HepG2 (cell line): ENCODE measurements around the gene FOSB. TPM values are rescaled to one million over a fixed set of nuclear protein-coding genes. Genes with fewer than 3 reads are reported as not detected.

Experiments
- AHR ChIP-seq: IDR thresholded peaks from 2 replicates; pipeline ENCODE4 v1.6.1; 2018; ENCODE audit warnings: missing genetic modification reagents, missing compliant biosample characterization
- ARID4A ChIP-seq: sonication (generic); formaldehyde crosslinking; IDR thresholded peaks from 2 replicates; pipeline ENCODE4 v1.5.0; 2020; ENCODE audit warnings: mild to moderate bottlenecking, missing genetic modification reagents, borderline replicate concordance
- ATF3 ChIP-seq: sonication (generic); formaldehyde crosslinking; IDR thresholded peaks from 2 replicates; pipeline ENCODE4 v1.4.0; 2020; ENCODE audit warnings: missing genetic modification reagents
- CSRNP2 ChIP-seq: sonication (generic); formaldehyde crosslinking; conservative IDR thresholded peaks from 2 replicates; pipeline ENCODE4 v1.8.0; 2022; ENCODE audit warnings: low read depth, missing genetic modification reagents
- FOXC1 ChIP-seq: sonication (generic); formaldehyde crosslinking; IDR thresholded peaks from 2 replicates; pipeline ENCODE4 v1.8.0; 2022; ENCODE audit warnings: mild to moderate bottlenecking, missing genetic modification reagents, borderline replicate concordance
- GABPB1 ChIP-seq: IDR thresholded peaks from 2 replicates; pipeline ENCODE4 v1.6.1; 2016; ENCODE audit warnings: mild to moderate bottlenecking, missing genetic modification reagents, moderate library complexity, missing compliant biosample characterization
- HMG20B ChIP-seq: conservative IDR thresholded peaks from 2 replicates; pipeline ENCODE4 v1.6.1; 2016; ENCODE audit warnings: missing genetic modification reagents, missing compliant biosample characterization
- PTBP1 ChIP-seq: fragments of 200-400 bp; formaldehyde crosslinking; IDR thresholded peaks from 2 replicates; pipeline ENCODE4 v1.6.1; 2018; ENCODE audit warnings: low read length, low read depth; ENCODE audit not compliant: poor library complexity, severe bottlenecking
- TBP ChIP-seq: sonication (generic); formaldehyde crosslinking; IDR thresholded peaks from 2 replicates; pipeline ENCODE4 v1.5.0; 2020; ENCODE audit warnings: missing genetic modification reagents
- ZFP62 ChIP-seq: sonication (generic); formaldehyde crosslinking; IDR thresholded peaks from 2 replicates; pipeline ENCODE4 v1.4.0; 2020; ENCODE audit warnings: missing genetic modification reagents
- ZNF18 ChIP-seq: sonication (generic); formaldehyde crosslinking; IDR thresholded peaks from 2 replicates; pipeline ENCODE4 v1.8.0; 2022; ENCODE audit warnings: mild to moderate bottlenecking, missing genetic modification reagents; ENCODE audit not compliant: insufficient replicate concordance
- ZNF660 ChIP-seq: sonication (generic); formaldehyde crosslinking; IDR thresholded peaks from 2 replicates; pipeline ENCODE4 v1.5.1; 2020; ENCODE audit warnings: mild to moderate bottlenecking, low read depth, missing genetic modification reagents, borderline replicate concordance
- ZNF768 ChIP-seq: sonication (generic); formaldehyde crosslinking; IDR thresholded peaks from 2 replicates; pipeline ENCODE4 v1.4.0; 2020; ENCODE audit warnings: missing genetic modification reagents
- polyA plus RNA-seq, 8 experiments: library from polyadenylated mRNA; depleted of rRNA in 3 of 8; stranded (reverse) in 7 of 8; unstranded in 1 of 8; fragments of >200 nt; fragmentation: Illumina TruSeq in 4 of 8; extraction: Trizol in 4 of 8; gene quantifications; 2 replicates each; pipeline versions ENCODE4 v1.2.1 to v1.2.3, GENCODE V29; 2011 to 2016; ENCODE audit warnings: low read depth in 4 of 8, missing spikeins in 1 of 8, mixed read lengths in 1 of 8; ENCODE audit not compliant: insufficient read depth in 1 of 8
- total RNA-seq, 5 experiments: library from RNA; depleted of rRNA; stranded (reverse); fragments of >200 nt; fragmentation: Illumina TruSeq; extraction: Trizol; gene quantifications; 2 replicates each; pipeline ENCODE4 v1.2.3, GENCODE V29; 2016; ENCODE audit warnings: low read depth in 1 of 5
- TF ChIP-seq, protein P1 (sequence below): sonication (generic); formaldehyde crosslinking; IDR thresholded peaks from 2 replicates; pipeline ENCODE4 v1.4.0; 2020; ENCODE audit warnings: low read depth, missing genetic modification reagents
- TF ChIP-seq, protein P2 (sequence below): IDR thresholded peaks from 2 replicates; pipeline ENCODE4 v1.6.1; 2016; ENCODE audit warnings: missing compliant biosample characterization, missing genetic modification reagents, borderline replicate concordance

FOSB gene
- total and polyA plus RNA-seq, 2 of the 13 experiments (the other 11 are each of a cell fraction or from before 2014, with no cell fraction given), result 2.8 to 6.0 TPM

DNA sequence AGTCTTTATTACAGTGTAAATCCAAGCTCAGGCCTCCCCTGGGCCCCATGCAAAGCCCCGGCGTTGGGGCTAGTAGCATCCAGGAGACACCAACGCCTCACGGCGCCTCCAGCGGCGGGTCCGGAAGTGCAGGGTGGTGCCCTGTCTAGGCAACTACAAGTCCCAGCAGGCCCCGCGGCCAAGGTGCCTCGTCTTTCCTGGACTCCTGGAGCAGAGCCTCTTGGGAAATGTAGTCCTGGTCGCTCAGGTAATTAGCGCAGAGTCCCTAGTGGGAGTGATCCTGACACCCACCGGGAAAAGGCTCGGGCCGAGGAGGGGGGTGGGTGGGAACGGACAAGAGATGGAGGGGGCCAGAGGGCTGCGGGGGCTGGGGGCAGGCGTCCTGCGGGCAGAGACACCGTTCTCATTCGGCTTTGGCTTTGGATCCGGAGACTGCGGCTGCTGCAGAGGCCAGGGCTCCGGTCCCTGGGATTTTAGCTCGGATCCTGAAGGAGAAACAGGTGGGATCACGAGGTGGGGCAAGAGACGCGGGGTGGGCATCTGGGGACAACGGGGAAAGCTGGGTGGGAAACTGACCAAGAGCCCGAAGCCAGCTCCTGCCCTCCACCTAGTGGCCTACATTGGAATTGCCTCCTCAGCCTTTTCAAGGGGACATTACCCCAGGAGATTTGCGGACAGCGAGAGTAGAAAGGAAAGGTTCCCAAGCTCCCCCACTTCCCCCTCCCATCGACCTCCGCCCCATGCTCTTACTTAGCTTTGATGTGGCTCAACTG is 17.7 kb downstream of the FOSB start (continued):
- TF ChIP-seq, protein P1, sequence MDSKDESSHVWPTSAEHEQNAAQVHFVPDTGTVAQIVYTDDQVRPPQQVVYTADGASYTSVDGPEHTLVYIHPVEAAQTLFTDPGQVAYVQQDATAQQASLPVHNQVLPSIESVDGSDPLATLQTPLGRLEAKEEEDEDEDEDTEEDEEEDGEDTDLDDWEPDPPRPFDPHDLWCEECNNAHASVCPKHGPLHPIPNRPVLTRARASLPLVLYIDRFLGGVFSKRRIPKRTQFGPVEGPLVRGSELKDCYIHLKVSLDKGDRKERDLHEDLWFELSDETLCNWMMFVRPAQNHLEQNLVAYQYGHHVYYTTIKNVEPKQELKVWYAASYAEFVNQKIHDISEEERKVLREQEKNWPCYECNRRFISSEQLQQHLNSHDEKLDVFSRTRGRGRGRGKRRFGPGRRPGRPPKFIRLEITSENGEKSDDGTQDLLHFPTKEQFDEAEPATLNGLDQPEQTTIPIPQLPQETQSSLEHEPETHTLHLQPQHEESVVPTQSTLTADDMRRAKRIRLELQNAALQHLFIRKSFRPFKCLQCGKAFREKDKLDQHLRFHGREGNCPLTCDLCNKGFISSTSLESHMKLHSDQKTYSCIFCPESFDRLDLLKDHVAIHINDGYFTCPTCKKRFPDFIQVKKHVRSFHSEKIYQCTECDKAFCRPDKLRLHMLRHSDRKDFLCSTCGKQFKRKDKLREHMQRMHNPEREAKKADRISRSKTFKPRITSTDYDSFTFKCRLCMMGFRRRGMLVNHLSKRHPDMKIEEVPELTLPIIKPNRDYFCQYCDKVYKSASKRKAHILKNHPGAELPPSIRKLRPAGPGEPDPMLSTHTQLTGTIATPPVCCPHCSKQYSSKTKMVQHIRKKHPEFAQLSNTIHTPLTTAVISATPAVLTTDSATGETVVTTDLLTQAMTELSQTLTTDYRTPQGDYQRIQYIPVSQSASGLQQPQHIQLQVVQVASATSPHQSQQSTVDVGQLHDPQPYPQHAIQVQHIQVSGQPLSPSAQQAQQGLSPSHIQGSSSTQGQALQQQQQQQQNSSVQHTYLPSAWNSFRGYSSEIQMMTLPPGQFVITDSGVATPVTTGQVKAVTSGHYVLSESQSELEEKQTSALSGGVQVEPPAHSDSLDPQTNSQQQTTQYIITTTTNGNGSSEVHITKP, result no peak
- TF ChIP-seq AHR (CRISPR knock-in tag), result no peak
- no peak for TF ChIP-seq CSRNP2 (CRISPR knock-in tag)
- no peak for TF ChIP-seq HMG20B (CRISPR knock-in tag)
- TF ChIP-seq FOXC1, result 0 out of 2 replicates have a peak, but pooled peaks have one; percentile 15
- TF ChIP-seq, protein P2, sequence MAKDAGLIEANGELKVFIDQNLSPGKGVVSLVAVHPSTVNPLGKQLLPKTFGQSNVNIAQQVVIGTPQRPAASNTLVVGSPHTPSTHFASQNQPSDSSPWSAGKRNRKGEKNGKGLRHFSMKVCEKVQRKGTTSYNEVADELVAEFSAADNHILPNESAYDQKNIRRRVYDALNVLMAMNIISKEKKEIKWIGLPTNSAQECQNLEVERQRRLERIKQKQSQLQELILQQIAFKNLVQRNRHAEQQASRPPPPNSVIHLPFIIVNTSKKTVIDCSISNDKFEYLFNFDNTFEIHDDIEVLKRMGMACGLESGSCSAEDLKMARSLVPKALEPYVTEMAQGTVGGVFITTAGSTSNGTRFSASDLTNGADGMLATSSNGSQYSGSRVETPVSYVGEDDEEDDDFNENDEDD (CRISPR knock-in tag), result no peak
- TF ChIP-seq PTBP1, result no peak
- no peak; the same call in 1 of the 2 replicates for TF ChIP-seq ARID4A (CRISPR knock-in tag)
- no peak for TF ChIP-seq ZNF18 (CRISPR knock-in tag)
- no peak; the same call in 1 of the 2 replicates for TF ChIP-seq ZFP62 (CRISPR knock-in tag)
- TF ChIP-seq GABPB1 (CRISPR knock-in tag), result peak; percentile 94
- TF ChIP-seq ZNF768 (CRISPR knock-in tag), result no peak
- no peak; the same call in 1 of the 2 replicates for TF ChIP-seq TBP (CRISPR knock-in tag)
- no peak for TF ChIP-seq ZNF660 (CRISPR knock-in tag)
- TF ChIP-seq ATF3 (CRISPR knock-in tag), result no peak
